SK-N-SH (cell line): ENCODE results near the gene ZNF425. TPM values are rescaled to one million over a fixed set of nuclear protein-coding genes. Genes with fewer than 3 reads are reported as not detected.

Experiments used
- CTCF ChIA-PET: fragments of 300-600, 350-600 bp; formaldehyde crosslinking; extraction: SDS; loops from one replicate; lab custom pipeline; 2021; lab: Yijun Ruan, JAX
- POLR2A ChIA-PET: fragments of 350-600 bp; sonication (Branson Sonifier 250); formaldehyde crosslinking; extraction: SDS; loops from one replicate; lab custom pipeline; 2020; ENCODE audit warnings: antibody characterized with exemption, inconsistent platforms; lab: Yijun Ruan, JAX
- DNase-seq: peaks from one replicate; pipeline ENCODE4 v3.0.0; 2012
- H2AFZ ChIP-seq: fragments of 200-600 bp; sonication (generic); 2 replicates; pipeline ENCODE4 v1.8.1; 2016; ENCODE audit warnings: antibody characterized with exemption, mild to moderate bottlenecking, low read depth
- H3F3A ChIP-seq: fragments of 200-600 bp; sonication (generic); replicated peaks from 2 replicates; pipeline ENCODE3; 2016; ENCODE audit warnings: antibody characterized with exemption, mild to moderate bottlenecking; ENCODE audit not compliant: insufficient read depth
- H3K27ac ChIP-seq, 2 experiments: fragments of 200-500 bp in 1 of 2; fragments of 200-600 bp in 1 of 2; sonication (Bioruptor generic) in 1 of 2; sonication (generic), shearing (Covaris generic) in 1 of 2; 2 replicates each; pipeline versions ENCODE4 v1.5.1 to v1.6.1; 2014 to 2016; ENCODE audit warnings: low read depth in 2 of 2, inconsistent platforms in 1 of 2, low read length in 1 of 2, mild to moderate bottlenecking in 1 of 2, mixed read lengths in 1 of 2
- H3K27me3 ChIP-seq: fragments of 200-600 bp; sonication (generic), shearing (Covaris generic); 2 replicates; pipeline ENCODE4 v1.6.1; 2016; ENCODE audit warnings: mixed run types; ENCODE audit not compliant: insufficient read depth
- H3K36me3 ChIP-seq, 2 experiments: fragments of 200-500 bp in 1 of 2; fragments of 200-600 bp in 1 of 2; sonication (Bioruptor generic) in 1 of 2; sonication (generic) in 1 of 2; replicated peaks in 1 of 2; 2 replicates each; pipeline versions ENCODE3 to v1.5.1; 2014 to 2016; ENCODE audit warnings: low read length in 1 of 2, mild to moderate bottlenecking in 1 of 2; ENCODE audit not compliant: insufficient read depth in 2 of 2, control insufficient read depth in 1 of 2
- H3K4me1 ChIP-seq, 2 experiments: fragments of 200-500 bp in 1 of 2; fragments of 200-600 bp in 1 of 2; sonication (Bioruptor generic) in 1 of 2; sonication (generic), shearing (Covaris generic) in 1 of 2; 2 replicates each; pipeline versions ENCODE4 v1.5.1 to v1.6.1; 2014 to 2016; ENCODE audit warnings: low read depth in 1 of 2, low read length in 1 of 2, mixed run types in 1 of 2; ENCODE audit not compliant: insufficient read depth in 2 of 2, control insufficient read depth in 1 of 2
- H3K4me2 ChIP-seq: fragments of 200-600 bp; sonication (generic), shearing (Covaris generic); 2 replicates; pipeline ENCODE4 v1.6.1; 2017; ENCODE audit warnings: mixed run types
- H3K4me3 ChIP-seq, 2 experiments: fragments of 200-500 bp in 1 of 2; fragments of 200-600 bp in 1 of 2; sonication (Bioruptor generic) in 1 of 2; sonication (generic), shearing (Covaris generic) in 1 of 2; 2 replicates each; pipeline versions ENCODE4 v1.5.1 to v1.8.1; 2014 to 2016; ENCODE audit warnings: low read depth in 2 of 2, inconsistent platforms in 1 of 2, low read length in 1 of 2, mild to moderate bottlenecking in 1 of 2, mixed read lengths in 1 of 2, moderate library complexity in 1 of 2
- H3K79me2 ChIP-seq: fragments of 200-600 bp; sonication (generic); 2 replicates; pipeline ENCODE4 v1.8.1; 2017; ENCODE audit warnings: mild to moderate bottlenecking; ENCODE audit not compliant: insufficient read depth
- H3K9ac ChIP-seq: fragments of 200-600 bp; sonication (generic); 2 replicates; pipeline ENCODE4 v1.6.1; 2017; ENCODE audit warnings: mixed run types
- H3K9me2 ChIP-seq: fragments of 200-600 bp; sonication (generic); 2 replicates; pipeline ENCODE4 v1.6.1; 2017; ENCODE audit warnings: mixed run types
- H3K9me3 ChIP-seq: fragments of 200-600 bp; sonication (generic); 2 replicates; pipeline ENCODE4 v1.6.1; 2017; ENCODE audit warnings: mixed run types, mild to moderate bottlenecking, moderate library complexity
- H4K20me1 ChIP-seq: fragments of 200-600 bp; sonication (generic); 2 replicates; pipeline ENCODE4 v1.6.1; 2017; ENCODE audit warnings: mild to moderate bottlenecking, mixed run types; ENCODE audit not compliant: insufficient read depth
- NRF1 ChIP-seq: IDR thresholded peaks from 2 replicates; pipeline ENCODE4 v1.6.1; 2012; ENCODE audit warnings: low read depth, mild to moderate bottlenecking, low read length
- SMC3 ChIP-seq: IDR thresholded peaks from 2 replicates; pipeline ENCODE4 v1.6.1; 2012; ENCODE audit warnings: low read depth, low read length, improper control_type of control experiment
- TEAD4 ChIP-seq: IDR thresholded peaks from 2 replicates; pipeline ENCODE4 v1.4.0; 2012; ENCODE audit warnings: mild to moderate bottlenecking, borderline replicate concordance; ENCODE audit not compliant: insufficient read depth
- YY1 ChIP-seq: IDR thresholded peaks from 2 replicates; pipeline ENCODE4 v1.4.0; 2012; ENCODE audit warnings: low read depth, mild to moderate bottlenecking
- WGBS: methylation state at CpG from one replicate; pipeline ENCODE4 v1.1.6; 2017; ENCODE audit warnings: low lambda C conversion rate; 5-methylcytosine and 5-hydroxymethylcytosine counted together
- polyA plus RNA-seq, 3 experiments: library from polyadenylated mRNA; depleted of rRNA; stranded (reverse); fragments of >200 nt; gene quantifications; 2 replicates each; pipeline ENCODE4 v1.2.3, GENCODE V29; 2012
- TF ChIP-seq, protein P1 (sequence below): fragments of 200-600 bp; sonication (generic); IDR thresholded peaks from 2 replicates; pipeline ENCODE4 v1.6.1; 2017; ENCODE audit warnings: antibody characterized with exemption, mild to moderate bottlenecking, moderate library complexity
- TF ChIP-seq, protein P2 (sequence below): IDR thresholded peaks from 2 replicates; pipeline ENCODE4; 2012
- TF ChIP-seq, protein P3 (sequence below): IDR thresholded peaks from 2 replicates; pipeline ENCODE4 v1.4.0; 2012; ENCODE audit warnings: low read depth
- TF ChIP-seq, protein P4 (sequence below): IDR thresholded peaks from 2 replicates; pipeline ENCODE4 v1.6.1; 2012; ENCODE audit warnings: mild to moderate bottlenecking, low read depth, low read length, moderate library complexity

ZNF425 gene
- polyA plus RNA-seq, 1 of the 3 experiments (the other 2 are of a cell fraction), result 1.4 TPM

DNA sequence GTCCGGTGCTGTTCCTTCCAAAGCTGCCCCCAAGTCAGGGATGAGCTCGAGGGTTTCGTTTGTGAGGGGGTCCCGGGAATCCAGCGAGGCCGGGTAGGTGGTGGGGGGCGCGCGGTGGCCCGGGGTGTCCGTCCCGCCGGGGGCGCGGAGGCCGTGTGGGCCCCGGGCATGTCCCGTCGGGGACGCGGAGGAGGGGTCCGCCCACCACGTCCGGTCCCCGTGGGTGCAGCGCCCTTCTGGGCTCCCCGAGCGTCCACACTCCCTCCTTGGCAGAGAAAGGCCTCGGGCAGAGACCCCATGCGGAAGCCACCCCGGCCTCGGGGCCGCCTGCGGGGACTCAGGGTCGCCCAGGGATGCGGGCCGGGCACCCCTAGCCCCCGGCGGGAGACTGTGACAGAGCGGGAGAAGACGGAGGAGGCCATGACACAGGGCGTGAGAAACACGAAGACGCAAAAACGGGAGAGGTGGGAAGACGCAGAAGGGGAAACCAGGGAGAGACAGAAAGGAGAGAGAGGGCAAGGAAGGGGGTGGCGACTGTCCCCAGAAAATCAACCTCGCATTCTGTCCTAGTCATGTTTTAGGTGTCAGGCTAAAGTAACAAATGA lies 640 bp upstream of the ZNF425 start:
- Histone ChIP-seq H3K4me2 (peak overlapping the region; percentile 97), H4K20me1 (no peaks in the 10 kb centered on the region), H3K27ac (peak overlapping the region; percentile 83 to 90), H3K9me2 (no peaks in the 10 kb centered on the region), H2AFZ (peak overlapping the region; percentile 77), H3F3A (peaks cover 17% of the 10 kb centered on the region), H3K9ac (peak overlapping the region; percentile 96), H3K27me3 (no peaks in the 10 kb centered on the region), H3K4me1 (peaks cover 8% of the 10 kb centered on the region in 2 experiments; a peak in 3 of 4 replicates), H3K9me3 (peaks cover 12% of the 10 kb centered on the region; the same call in 1 of the 2 replicates), H3K79me2 (peaks cover 48% of the 10 kb centered on the region), H3K36me3 (peaks cover 11 to 30% of the 10 kb centered on the region in 2 experiments), H3K4me3 (peak overlapping the region; percentile 60 to 96)
- TF ChIP-seq, protein P1, sequence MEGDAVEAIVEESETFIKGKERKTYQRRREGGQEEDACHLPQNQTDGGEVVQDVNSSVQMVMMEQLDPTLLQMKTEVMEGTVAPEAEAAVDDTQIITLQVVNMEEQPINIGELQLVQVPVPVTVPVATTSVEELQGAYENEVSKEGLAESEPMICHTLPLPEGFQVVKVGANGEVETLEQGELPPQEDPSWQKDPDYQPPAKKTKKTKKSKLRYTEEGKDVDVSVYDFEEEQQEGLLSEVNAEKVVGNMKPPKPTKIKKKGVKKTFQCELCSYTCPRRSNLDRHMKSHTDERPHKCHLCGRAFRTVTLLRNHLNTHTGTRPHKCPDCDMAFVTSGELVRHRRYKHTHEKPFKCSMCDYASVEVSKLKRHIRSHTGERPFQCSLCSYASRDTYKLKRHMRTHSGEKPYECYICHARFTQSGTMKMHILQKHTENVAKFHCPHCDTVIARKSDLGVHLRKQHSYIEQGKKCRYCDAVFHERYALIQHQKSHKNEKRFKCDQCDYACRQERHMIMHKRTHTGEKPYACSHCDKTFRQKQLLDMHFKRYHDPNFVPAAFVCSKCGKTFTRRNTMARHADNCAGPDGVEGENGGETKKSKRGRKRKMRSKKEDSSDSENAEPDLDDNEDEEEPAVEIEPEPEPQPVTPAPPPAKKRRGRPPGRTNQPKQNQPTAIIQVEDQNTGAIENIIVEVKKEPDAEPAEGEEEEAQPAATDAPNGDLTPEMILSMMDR, result no peak
- no peak for TF ChIP-seq NRF1
- TF ChIP-seq SMC3, result no peak
- peak; percentile 77 for TF ChIP-seq YY1
- TF ChIP-seq, protein P2, sequence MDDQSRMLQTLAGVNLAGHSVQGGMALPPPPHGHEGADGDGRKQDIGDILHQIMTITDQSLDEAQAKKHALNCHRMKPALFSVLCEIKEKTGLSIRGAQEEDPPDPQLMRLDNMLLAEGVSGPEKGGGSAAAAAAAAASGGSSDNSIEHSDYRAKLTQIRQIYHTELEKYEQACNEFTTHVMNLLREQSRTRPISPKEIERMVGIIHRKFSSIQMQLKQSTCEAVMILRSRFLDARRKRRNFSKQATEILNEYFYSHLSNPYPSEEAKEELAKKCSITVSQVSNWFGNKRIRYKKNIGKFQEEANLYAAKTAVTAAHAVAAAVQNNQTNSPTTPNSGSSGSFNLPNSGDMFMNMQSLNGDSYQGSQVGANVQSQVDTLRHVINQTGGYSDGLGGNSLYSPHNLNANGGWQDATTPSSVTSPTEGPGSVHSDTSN, result 0 out of 2 replicates have a peak, but pooled peaks have one; percentile 2
- TF ChIP-seq TEAD4, result 0 out of 2 replicates have a peak, but pooled peaks have one; percentile 7
- TF ChIP-seq, protein P3, sequence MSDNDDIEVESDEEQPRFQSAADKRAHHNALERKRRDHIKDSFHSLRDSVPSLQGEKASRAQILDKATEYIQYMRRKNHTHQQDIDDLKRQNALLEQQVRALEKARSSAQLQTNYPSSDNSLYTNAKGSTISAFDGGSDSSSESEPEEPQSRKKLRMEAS, result peak; percentile 81
- TF ChIP-seq, protein P4, sequence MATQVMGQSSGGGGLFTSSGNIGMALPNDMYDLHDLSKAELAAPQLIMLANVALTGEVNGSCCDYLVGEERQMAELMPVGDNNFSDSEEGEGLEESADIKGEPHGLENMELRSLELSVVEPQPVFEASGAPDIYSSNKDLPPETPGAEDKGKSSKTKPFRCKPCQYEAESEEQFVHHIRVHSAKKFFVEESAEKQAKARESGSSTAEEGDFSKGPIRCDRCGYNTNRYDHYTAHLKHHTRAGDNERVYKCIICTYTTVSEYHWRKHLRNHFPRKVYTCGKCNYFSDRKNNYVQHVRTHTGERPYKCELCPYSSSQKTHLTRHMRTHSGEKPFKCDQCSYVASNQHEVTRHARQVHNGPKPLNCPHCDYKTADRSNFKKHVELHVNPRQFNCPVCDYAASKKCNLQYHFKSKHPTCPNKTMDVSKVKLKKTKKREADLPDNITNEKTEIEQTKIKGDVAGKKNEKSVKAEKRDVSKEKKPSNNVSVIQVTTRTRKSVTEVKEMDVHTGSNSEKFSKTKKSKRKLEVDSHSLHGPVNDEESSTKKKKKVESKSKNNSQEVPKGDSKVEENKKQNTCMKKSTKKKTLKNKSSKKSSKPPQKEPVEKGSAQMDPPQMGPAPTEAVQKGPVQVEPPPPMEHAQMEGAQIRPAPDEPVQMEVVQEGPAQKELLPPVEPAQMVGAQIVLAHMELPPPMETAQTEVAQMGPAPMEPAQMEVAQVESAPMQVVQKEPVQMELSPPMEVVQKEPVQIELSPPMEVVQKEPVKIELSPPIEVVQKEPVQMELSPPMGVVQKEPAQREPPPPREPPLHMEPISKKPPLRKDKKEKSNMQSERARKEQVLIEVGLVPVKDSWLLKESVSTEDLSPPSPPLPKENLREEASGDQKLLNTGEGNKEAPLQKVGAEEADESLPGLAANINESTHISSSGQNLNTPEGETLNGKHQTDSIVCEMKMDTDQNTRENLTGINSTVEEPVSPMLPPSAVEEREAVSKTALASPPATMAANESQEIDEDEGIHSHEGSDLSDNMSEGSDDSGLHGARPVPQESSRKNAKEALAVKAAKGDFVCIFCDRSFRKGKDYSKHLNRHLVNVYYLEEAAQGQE, result 0 out of 2 replicates have a peak, but pooled peaks have one; percentile 8
- CTCF ChIA-PET, result interaction anchor here (0.6 to 7.1 kb wide), 36 partner anchors 9 to 367 kb away, joined by 3 to 73 read pairs (median 4); partner anchors contain the start of genes ZNF282, ZNF398 and ZNF783
- WGBS, result under 1% methylated on average over 35 of the region's 48 CpGs
- POLR2A ChIA-PET, result interaction anchor here (0.8 to 3.6 kb wide), 3 partner anchors 20 to 97 kb away, joined by 3 to 37 read pairs (median 7); partner anchors contain the start of gene ZNF398
- DNase-seq, result peak; percentile 91
